GM23338 (cell line): ENCODE measurements around the gene TCP11L2. TPM values are rescaled to one million over a fixed set of nuclear protein-coding genes. Genes with fewer than 3 reads are reported as not detected.

ENCODE experiments used
- ATAC-seq: fragments of 200-7000 bp; cut with Tn5 transposase; 3 replicates; pipeline ENCODE4 v1.9.1; 2020
- DNase-seq: peaks from one replicate; pipeline ENCODE4 v3.0.0-alpha.2; 2015; ENCODE audit warnings: low spot score
- H2AFZ ChIP-seq: fragments of 200-600 bp; sonication (generic); 2 replicates; pipeline ENCODE4 v1.8.0; 2016; ENCODE audit warnings: antibody characterized with exemption, mild to moderate bottlenecking, moderate library complexity
- H3F3A ChIP-seq: fragments of 200-600 bp; sonication (generic); replicated peaks from 2 replicates; pipeline ENCODE4 v1.8.0; 2017; ENCODE audit warnings: antibody characterized with exemption, mixed run types, low read depth
- H3K27ac ChIP-seq: fragments of 200-600 bp; sonication (generic); 2 replicates; pipeline ENCODE4 v1.6.1; 2016; ENCODE audit warnings: low read depth
- H3K27me3 ChIP-seq: fragments of 200-600 bp; sonication (generic); 2 replicates; pipeline ENCODE4 v1.8.0; 2016; ENCODE audit warnings: mild to moderate bottlenecking, mixed run types, moderate library complexity; ENCODE audit not compliant: insufficient read depth
- H3K36me3 ChIP-seq: fragments of 200-600 bp; sonication (generic); 2 replicates; pipeline ENCODE4 v1.8.0; 2016; ENCODE audit warnings: mild to moderate bottlenecking; ENCODE audit not compliant: insufficient read depth
- H3K4me1 ChIP-seq: fragments of 200-600 bp; sonication (generic); 2 replicates; pipeline ENCODE4 v1.8.0; 2016; ENCODE audit warnings: mild to moderate bottlenecking, moderate library complexity; ENCODE audit not compliant: insufficient read depth
- H3K4me2 ChIP-seq: fragments of 200-600 bp; sonication (generic); 2 replicates; pipeline ENCODE4 v1.7.1; 2017; ENCODE audit warnings: mixed run types
- H3K4me3 ChIP-seq: fragments of 200-600 bp; sonication (generic); 2 replicates; pipeline ENCODE4 v1.6.1; 2016; ENCODE audit warnings: mixed run types
- H3K79me2 ChIP-seq: fragments of 200-600 bp; sonication (generic); replicated peaks from 2 replicates; pipeline ENCODE4 v1.8.0; 2017; ENCODE audit warnings: mild to moderate bottlenecking; ENCODE audit not compliant: insufficient read depth
- H3K9me2 ChIP-seq: fragments of 200-600 bp; sonication (generic); 2 replicates; pipeline ENCODE4 v1.8.0; 2017; ENCODE audit not compliant: insufficient read depth
- H4K20me1 ChIP-seq: fragments of 200-600 bp; sonication (generic); replicated peaks from 2 replicates; pipeline ENCODE4 v1.8.0; 2017; ENCODE audit warnings: mild to moderate bottlenecking; ENCODE audit not compliant: insufficient read depth
- H3K27ac Mint-ChIP-seq: 2 replicates; pipeline ENCODE4 v1.8.0; 2020; ENCODE audit warnings: inconsistent platforms, mild to moderate bottlenecking, moderate library complexity, mixed read lengths
- H3K27me3 Mint-ChIP-seq: 3 replicates; pipeline ENCODE4 v1.8.0; 2022; ENCODE audit warnings: low read depth, mild to moderate bottlenecking, moderate library complexity, mixed read lengths, inconsistent platforms; ENCODE audit not compliant: insufficient read depth, poor library complexity
- H3K36me3 Mint-ChIP-seq: 3 replicates; pipeline ENCODE4 v1.8.0; 2021; ENCODE audit warnings: low read depth, mild to moderate bottlenecking, inconsistent platforms, moderate library complexity, mixed read lengths
- H3K4me1 Mint-ChIP-seq: 3 replicates; pipeline ENCODE4 v1.8.0; 2020; ENCODE audit warnings: mild to moderate bottlenecking, inconsistent platforms, mixed read lengths
- H3K4me3 Mint-ChIP-seq: 3 replicates; pipeline ENCODE4 v1.8.0; 2021; ENCODE audit warnings: moderate library complexity, mild to moderate bottlenecking, inconsistent platforms, mixed read lengths
- H3K9me3 Mint-ChIP-seq: 3 replicates; pipeline ENCODE4 v1.8.0; 2020; ENCODE audit warnings: moderate library complexity, mild to moderate bottlenecking, inconsistent platforms, mixed read lengths
- CREB1 ChIP-seq: fragments of 250-450 bp; sonication (Bioruptor Pico); IDR thresholded peaks from 2 replicates; pipeline ENCODE4 v1.5.0; 2020; ENCODE audit warnings: low read depth, mild to moderate bottlenecking, moderate library complexity
- EZH2 ChIP-seq: fragments of 200-600 bp; sonication (generic); IDR thresholded peaks from one replicate; pipeline ENCODE4 v1.8.0; 2017; ENCODE audit warnings: antibody characterized with exemption, mild to moderate bottlenecking, low read depth; ENCODE audit not compliant: unreplicated experiment
- EZH2phosphoT487 ChIP-seq: fragments of 200-600 bp; sonication (generic); IDR thresholded peaks from one replicate; pipeline ENCODE4 v1.8.1; 2018; ENCODE audit warnings: antibody characterized with exemption; ENCODE audit not compliant: unreplicated experiment
- JUNB ChIP-seq: IDR thresholded peaks from one replicate; pipeline ENCODE4 v1.6.1; 2016; ENCODE audit warnings: antibody characterized with exemption; ENCODE audit not compliant: unreplicated experiment
- NANOG ChIP-seq: IDR thresholded peaks from 2 replicates; pipeline ENCODE4 v1.6.1; 2016; ENCODE audit warnings: antibody characterized with exemption, borderline replicate concordance
- POLR2AphosphoS5 ChIP-seq: IDR thresholded peaks from 2 replicates; pipeline ENCODE4 v1.6.1; 2016; ENCODE audit warnings: antibody characterized with exemption, low read depth
- STAT1 ChIP-seq: IDR thresholded peaks from one replicate; pipeline ENCODE4 v1.6.1; 2016; ENCODE audit warnings: antibody characterized with exemption; ENCODE audit not compliant: unreplicated experiment
- ZNF114 ChIP-seq: fragments of 250-450 bp; sonication (Bioruptor Pico); IDR thresholded peaks from 2 replicates; pipeline ENCODE4 v1.5.0; 2020; ENCODE audit warnings: mild to moderate bottlenecking, moderate library complexity
- ZNF331 ChIP-seq: fragments of 250-450 bp; sonication (Bioruptor Pico); IDR thresholded peaks from 2 replicates; pipeline ENCODE4 v1.5.0; 2020; ENCODE audit warnings: low read depth, mild to moderate bottlenecking, moderate library complexity
- ZNF462 ChIP-seq: fragments of 250-450 bp; sonication (Bioruptor Pico); IDR thresholded peaks from 2 replicates; pipeline ENCODE4 v1.5.0; 2020; ENCODE audit warnings: mild to moderate bottlenecking, moderate library complexity
- polyA plus RNA-seq: library from polyadenylated mRNA; unstranded; fragments of >200 nt; fragmentation: Nextera tagmentation; extraction: Ambion mirVana; gene quantifications from 2 replicates; pipeline ENCODE4 v1.2.1, GENCODE V29; 2016
- total RNA-seq: library from RNA; depleted of rRNA; stranded (reverse); fragments of >200 nt; shearing (Covaris generic); gene quantifications from 2 replicates; pipeline ENCODE4 v1.2.3, GENCODE V29; 2014

TCP11L2 gene
- total and polyA plus RNA-seq, 2 experiments from 2014 or later = 1.4 to 4.4 TPM

GRCh38 chr12:106308121-106308520, 5.6 kb downstream of the TCP11L2 start (continued):
- TF ChIP-seq ZNF462 = no peak
- TF ChIP-seq JUNB = no peak
- TF ChIP-seq STAT1 = no peak

- H3K4me3 Mint-ChIP-seq = no peak overlapping the region
- Histone ChIP-seq H3K4me2 (no peak overlapping the region), H3K79me2 (no peaks in the 10 kb centered on the region), H3F3A (no peaks in the 10 kb centered on the region), H3K27me3 (no peaks in the 10 kb centered on the region), H3K4me3 (no peak overlapping the region), H4K20me1 (no peaks in the 10 kb centered on the region; the same call in 1 of the 2 replicates), H2AFZ (no peak overlapping the region), H3K36me3 (no peaks in the 10 kb centered on the region), H3K9me2 (no peaks in the 10 kb centered on the region), H3K27ac (no peak overlapping the region), H3K4me1 (peaks cover 12% of the 10 kb centered on the region; the same call in 1 of the 2 replicates)
- no peak overlapping the region for H3K27ac Mint-ChIP-seq
- H3K36me3 Mint-ChIP-seq = no peaks in the 10 kb centered on the region
- no peaks in the 10 kb centered on the region for H3K9me3 Mint-ChIP-seq
- H3K4me1 Mint-ChIP-seq = peaks cover 30% of the 10 kb centered on the region
- ATAC-seq (no peak), DNase-seq (no peak)
- H3K27me3 Mint-ChIP-seq = peaks cover 2% of the 10 kb centered on the region
- TF ChIP-seq EZH2phosphoT487 (no peak), NANOG (no peak), CREB1 (CRISPR knock-in tag) (no peak), ZNF331 (CRISPR knock-in tag) (no peak), JUNB (no peak), ZNF114 (no peak), POLR2AphosphoS5 (no peak), EZH2 (no peak), ZNF462 (no peak)
Observed at GRCh38 chr12:106308611-106309010, 6.1 kb downstream of the TCP11L2 start.
